Cardiac ventricle fibroblast (primary cell): Measurements from ENCODE around the gene RBM45. TPM values are rescaled to one million over a fixed set of nuclear protein-coding genes. Genes with fewer than 3 reads are reported as not detected.

Experiments used
- total RNA-seq: library from RNA; depleted of rRNA; stranded (reverse); fragments of >200 nt; gene quantifications from 2 replicates; pipeline ENCODE4 v1.2.3, GENCODE V29; 2015

The RBM45 gene
- 12.1 and 12.4 TPM in 2 replicates for total RNA-seq

GRCh38 chr2:178112202-178113152 lies at the start of gene RBM45:
Gene RBM45, plus strand, starts transcription at chr2:178112437. Its CDS starts 110 bp downstream, at chr2:178112547.

GRCh38 chr2:178072383-178073301 lies 39.6 kb upstream of the RBM45 start, which contains the start of gene PDE11A:
Gene PDE11A, minus strand, starts transcription at chr2:178072777. Its CDS starts 340 bp downstream, at chr2:178072437.

Other genes starting within 250 kb of the RBM45 start
- gene PDE11A, start 39.7 kb upstream of the RBM45 start, total RNA-seq, result not detected in 2 replicates
- 4.1 and 4.6 TPM in 2 replicates for gene OSBPL6, start 82.1 kb downstream of the RBM45 start, total RNA-seq